ENCODE data around the gene PSMD3.
A peak's percentile ranks its signal among the peaks of the same experiment; 100 is the strongest.
"Not testable (repeated sequence)": the region's sequence is repeated elsewhere in the genome, so short reads cannot be mapped to it uniquely, and the experiment has no call there.

Gene PSMD3

DNA sequence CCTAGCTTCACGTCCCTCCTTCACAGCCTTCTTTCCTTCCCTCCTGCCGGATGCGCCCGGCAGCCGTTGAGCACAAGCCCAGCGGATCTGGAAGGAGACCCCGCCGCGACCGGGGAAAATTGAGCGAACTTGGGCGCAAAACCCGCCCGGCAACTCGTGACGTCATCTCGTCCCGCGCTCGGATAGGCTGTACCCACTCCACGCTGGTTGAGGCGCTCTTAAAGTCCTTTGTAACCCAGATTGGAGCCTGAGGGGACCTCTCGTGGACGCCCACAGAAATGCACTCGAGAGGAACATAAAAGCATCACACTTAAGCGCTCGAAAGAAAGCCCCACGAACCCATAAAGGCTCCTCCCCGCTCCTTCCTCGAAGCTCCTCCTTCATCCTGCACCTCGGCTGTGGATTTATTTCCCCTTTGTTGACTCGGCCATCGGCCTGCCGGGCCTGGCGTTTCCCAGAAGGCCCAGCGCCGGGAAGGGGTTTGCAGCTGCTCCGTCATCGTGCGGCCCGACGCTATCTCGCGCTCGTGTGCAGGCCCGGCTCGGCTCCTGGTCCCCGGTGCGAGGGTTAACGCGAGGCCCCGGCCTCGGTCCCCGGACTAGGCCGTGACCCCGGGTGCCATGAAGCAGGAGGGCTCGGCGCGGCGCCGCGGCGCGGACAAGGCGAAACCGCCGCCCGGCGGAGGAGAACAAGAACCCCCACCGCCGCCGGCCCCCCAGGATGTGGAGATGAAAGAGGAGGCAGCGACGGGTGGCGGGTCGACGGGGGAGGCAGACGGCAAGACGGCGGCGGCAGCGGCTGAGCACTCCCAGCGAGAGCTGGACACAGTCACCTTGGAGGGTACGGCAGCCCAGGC lies at the start of gene PSMD3:
Gene PSMD3 (plus strand): TSS at position 457 of the 856 bp plus-strand sequence. CDS start 164 bp downstream, at position 621.
- TF ChIP-seq POLR2A (IDR thresholded peaks at IDR 0.05; ENCODE audit: low read depth, low read length) = peak; percentile 89
- DNase-seq (ENCODE audit: insufficient read length, low spot score) (peak; percentile 91), FAIRE-seq (peak; percentile 75)

DNA sequence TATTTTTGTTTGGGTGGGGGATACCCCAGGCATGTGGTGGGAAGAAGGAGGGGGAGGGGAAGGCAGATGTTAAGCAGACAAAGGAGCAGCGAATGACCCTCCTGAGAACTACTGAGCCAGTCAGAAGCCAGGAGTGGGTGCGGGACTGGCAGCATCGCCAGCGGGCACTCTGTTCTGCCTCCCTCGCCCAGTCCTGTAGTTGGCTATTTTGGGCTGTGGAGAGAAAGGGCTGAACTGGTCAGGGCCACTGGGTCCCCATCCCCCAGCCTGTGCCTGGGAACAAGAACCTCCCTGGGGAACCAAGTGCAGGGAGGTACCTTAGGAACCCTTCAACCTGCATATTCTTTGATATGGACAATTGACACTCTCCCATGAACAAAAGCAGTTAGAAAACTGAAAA lies 46.7 kb upstream of the PSMD3 start:
- TF ChIP-seq POLR2A (IDR thresholded peaks at IDR 0.05; ENCODE audit: low read depth, low read length) = no peak
- DNase-seq (ENCODE audit: insufficient read length, low spot score) (no peak), FAIRE-seq (no peak)

DNA sequence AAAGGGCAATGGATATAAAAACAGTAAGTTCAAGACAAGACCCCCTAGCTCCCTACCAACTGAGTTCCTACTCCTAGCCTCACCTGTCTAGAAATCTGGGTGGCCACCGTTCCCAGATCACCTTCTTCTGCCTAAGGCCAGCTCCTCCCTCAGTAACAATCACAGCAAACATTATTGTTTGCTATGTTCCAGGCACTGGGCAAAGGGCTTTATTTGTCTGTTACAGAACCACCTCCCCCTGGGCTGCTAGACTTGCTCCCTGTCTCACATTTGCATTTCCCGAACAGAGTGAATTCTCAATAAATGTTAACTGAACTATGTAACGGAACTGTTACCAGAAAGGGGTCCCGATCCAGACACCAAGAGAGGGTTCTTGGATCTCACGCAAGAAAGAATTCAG lies 46.3 kb upstream of the PSMD3 start:
- FAIRE-seq = no peak
- DNase-seq (ENCODE audit: insufficient read length, low spot score) = no peak
- no peak for TF ChIP-seq POLR2A (IDR thresholded peaks at IDR 0.05; ENCODE audit: low read depth, low read length)

DNA sequence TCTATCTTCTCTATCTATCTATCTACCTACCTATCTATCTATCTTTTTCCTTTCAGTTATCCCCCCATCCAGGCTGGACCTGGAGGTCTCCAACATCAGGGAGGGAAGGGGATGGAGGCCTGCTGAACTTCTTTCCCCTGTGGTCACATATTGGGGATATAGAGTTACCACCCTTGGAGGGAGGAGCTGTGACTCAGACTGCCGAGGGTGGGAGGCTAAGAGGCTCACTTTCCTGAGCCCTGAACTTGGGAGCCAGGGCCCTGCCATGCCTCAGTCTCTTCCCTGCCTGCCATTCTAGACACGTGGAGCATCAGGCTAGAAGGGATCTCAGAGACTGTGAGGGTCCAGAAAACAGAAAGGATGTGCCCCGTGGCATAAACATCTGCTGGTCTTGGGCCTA lies 44.7 kb upstream of the PSMD3 start:
- DNase-seq (ENCODE audit: insufficient read length, low spot score) (peak; percentile 37), FAIRE-seq (no peak)
- TF ChIP-seq POLR2A (IDR thresholded peaks at IDR 0.05; ENCODE audit: low read depth, low read length) = no peak

DNA sequence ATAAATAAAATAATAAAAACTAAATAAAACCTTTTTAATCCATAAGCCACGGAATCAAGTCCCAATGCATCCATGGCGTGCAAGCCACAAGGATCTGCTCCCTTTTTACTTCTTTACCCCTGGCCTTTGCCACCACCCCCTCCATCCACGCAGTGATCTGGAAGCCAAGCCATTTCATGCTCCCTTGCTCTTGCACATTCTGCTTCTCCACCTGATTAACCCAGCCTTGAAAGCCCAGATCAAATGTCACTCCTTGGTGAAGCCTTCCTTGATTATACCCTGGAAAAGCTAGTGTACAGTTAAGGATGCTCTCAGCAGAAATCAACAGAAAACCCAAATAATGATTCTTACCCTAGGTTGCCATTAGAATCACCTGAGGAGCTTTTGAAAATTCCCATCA lies 43.2 kb upstream of the PSMD3 start:
- TF ChIP-seq POLR2A (IDR thresholded peaks at IDR 0.05; ENCODE audit: low read depth, low read length) = no peak
- no peak for FAIRE-seq

DNA sequence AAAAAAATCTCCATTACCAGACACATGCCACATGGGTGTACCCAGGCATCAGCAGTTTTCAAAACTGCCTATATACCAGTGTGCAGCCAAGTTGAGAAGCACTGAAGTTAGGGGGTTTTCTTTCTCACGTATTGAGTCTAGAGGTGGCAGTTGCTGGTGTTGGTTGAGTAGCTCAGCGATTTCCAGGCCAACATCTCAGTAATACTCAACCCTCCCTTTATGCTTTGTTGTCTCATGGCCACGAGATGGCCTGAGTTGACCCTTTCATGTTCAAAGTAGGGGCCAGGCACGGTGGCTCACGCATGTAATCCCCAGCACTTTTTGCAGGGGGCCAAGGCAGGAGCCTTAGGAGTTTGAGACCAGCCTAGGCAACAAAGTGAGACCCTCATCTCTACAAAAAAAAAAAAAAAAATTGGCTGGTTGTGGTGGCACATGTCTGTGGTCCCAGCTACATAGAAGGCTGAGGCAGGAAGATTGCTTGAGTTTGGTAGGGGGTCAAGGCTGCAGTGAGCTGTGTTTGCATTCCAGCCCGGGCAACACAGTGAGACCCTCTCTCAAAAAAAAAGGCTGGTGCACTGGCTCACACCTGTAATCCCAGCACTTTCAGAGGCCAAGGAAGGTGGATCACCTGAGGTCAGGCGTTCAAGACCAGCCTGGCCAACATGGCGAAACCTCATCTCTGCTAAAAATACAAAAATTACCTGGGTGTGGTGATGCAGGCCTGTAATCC lies 42.3 kb upstream of the PSMD3 start:
- FAIRE-seq (no peak), DNase-seq (ENCODE audit: insufficient read length, low spot score) (no peak)
- TF ChIP-seq POLR2A (IDR thresholded peaks at IDR 0.05; ENCODE audit: low read depth, low read length) = no peak

More for the DNA sequence above, 43.2 kb upstream of the PSMD3 start:
- DNase-seq (ENCODE audit: insufficient read length, low spot score) = no peak

DNA sequence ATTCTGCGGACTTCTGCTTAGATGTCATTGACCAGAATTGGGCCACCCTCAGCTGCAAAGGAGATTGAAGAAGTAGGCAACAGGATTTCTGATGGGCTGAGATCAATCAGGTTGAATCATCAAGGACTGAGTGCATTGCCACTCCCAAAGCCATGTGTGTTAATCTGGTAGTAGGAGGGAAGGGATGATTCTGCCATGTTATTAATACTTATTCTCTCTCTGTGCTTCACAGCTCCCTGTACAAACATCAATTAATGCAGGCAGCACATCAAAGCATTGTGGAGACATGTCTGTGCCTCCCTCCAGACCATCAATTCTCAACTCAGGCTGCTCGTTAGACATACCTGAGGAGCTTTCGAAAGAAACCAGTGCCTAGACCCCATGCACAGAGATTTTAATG lies 41.5 kb upstream of the PSMD3 start:
- no peak for TF ChIP-seq POLR2A (IDR thresholded peaks at IDR 0.05; ENCODE audit: low read depth, low read length)
- DNase-seq (ENCODE audit: insufficient read length, low spot score) = no peak
- no peak for FAIRE-seq

DNA sequence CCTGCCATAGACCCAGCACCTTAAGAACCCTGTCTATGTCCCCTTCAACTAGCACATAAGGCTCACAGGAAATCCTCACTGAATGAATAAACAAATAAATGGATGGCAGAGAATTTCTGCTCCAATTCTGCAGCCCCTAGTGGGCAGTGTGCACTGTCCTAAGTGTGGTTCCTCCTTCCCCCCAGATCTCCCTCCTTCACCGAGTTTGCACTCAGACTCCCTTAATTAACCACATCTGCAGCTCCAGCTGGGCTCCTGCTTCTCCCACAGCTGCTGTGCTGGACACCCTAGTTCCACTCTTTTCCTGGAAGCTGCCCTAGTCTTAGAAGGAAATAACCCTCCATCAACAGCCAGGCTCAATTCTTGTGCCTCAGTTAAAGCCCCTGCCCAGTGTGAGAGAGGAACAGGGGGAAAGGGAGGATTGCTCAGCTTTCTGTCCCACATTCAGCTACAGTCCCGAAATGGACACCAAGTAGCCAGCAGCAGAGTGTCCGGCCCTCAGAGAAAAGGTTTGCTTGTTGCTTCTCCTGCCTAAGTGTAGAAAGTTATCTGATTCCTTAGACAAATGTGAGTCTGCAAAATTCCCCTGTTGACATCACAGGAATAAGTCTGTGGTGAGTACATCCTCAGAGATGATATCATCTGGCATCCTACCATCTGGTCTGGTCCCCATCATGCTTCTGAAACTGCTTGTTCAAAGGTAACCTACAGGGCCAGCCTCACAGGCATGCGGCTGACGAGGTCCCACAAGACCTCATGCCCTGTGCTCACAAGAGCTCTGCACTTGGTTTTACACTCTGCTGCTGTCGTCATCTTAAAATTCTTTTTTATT lies 40.8 kb upstream of the PSMD3 start:
- FAIRE-seq (no peak), DNase-seq (ENCODE audit: insufficient read length, low spot score) (peak; percentile 72)
- TF ChIP-seq POLR2A (IDR thresholded peaks at IDR 0.05; ENCODE audit: low read depth, low read length) = no peak

DNA sequence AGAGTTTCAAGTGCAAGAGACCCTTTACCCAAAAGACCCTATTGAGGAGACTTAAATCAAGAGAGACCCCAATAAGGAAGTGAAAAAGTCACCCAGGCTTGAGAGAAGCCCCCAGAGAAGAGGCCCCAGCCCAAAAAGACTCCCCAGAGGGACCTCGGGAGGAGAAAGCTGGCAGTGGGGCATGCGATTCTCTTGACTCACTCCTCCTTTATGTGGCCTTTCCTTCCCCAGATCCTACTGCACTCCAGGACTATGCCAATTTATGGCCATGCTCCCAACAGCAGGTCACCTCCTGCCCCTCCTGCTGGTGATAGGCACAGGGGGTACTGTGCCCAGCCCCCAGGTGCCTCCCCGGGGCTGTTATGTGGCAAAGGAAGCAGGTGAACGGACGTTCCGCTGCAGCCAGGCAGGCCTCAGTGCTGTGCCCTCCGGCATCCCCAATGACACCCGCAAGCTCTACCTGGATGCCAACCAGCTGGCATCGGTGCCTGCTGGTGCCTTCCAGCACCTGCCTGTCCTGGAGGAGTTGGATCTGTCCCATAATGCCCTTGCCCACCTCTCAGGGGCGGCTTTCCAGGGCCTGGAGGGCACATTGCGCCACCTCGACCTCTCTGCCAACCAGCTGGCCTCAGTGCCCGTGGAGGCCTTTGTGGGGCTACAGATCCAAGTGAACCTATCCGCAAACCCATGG lies 36.8 kb upstream of the PSMD3 start:
- FAIRE-seq (no peak), DNase-seq (ENCODE audit: insufficient read length, low spot score) (no peak)
- no peak for TF ChIP-seq POLR2A (IDR thresholded peaks at IDR 0.05; ENCODE audit: low read depth, low read length)

DNA sequence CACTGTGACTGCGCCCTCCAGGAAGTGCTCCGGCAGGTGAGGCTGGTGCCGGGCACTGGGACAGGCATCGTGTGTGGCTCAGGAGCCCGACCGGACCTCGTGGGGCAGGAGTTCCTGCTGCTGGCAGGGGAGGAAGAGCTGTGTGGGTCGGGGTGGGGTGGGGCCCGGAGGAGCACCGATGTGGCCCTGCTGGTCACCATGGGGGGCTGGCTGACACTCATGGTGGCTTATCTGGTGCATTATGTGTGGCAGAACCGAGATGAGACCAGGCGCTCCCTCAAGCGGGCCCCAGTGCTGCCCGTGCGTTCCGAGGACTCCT lies 36.3 kb upstream of the PSMD3 start:
- FAIRE-seq (no peak), DNase-seq (ENCODE audit: insufficient read length, low spot score) (no peak)
- no peak for TF ChIP-seq POLR2A (IDR thresholded peaks at IDR 0.05; ENCODE audit: low read depth, low read length)

DNA sequence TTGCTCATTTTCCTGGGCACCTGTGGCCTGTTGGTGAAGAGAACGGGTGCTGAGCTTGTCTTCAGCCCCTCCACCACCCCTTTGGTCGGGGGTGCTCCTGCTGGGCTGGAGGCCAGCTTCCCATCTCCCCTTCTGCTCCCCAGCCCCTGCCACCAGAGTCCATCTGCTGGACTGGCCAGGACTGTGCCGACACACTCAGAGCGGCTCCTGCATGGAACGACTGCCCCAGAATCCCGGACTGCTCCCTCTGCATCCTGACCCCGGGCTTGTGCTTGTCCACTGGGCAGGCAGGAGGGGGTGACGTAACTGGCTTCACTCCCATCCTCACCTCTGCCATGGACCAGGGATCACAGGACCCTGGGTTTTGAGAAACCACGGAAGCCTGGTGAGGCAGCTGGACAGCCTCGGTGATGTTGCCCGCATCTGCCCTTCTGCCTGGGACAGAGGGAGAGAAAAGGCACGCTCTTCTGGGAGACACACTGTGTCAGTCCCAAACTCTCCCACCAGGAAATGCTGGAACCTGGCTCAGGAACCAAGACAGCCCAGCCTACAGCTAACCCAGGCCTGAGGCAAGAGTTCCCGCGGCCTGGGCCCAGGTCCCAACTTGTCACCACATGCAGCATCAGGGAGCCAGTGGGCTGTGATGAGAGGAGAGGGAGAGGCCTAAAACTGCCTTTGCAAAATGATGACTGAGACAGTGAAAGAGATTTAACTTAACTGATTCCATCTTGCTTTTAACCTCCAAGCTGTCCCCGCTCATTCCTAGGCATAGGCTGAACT lies 33.9 kb upstream of the PSMD3 start:
- DNase-seq (ENCODE audit: insufficient read length, low spot score) (no peak), FAIRE-seq (no peak)

DNA sequence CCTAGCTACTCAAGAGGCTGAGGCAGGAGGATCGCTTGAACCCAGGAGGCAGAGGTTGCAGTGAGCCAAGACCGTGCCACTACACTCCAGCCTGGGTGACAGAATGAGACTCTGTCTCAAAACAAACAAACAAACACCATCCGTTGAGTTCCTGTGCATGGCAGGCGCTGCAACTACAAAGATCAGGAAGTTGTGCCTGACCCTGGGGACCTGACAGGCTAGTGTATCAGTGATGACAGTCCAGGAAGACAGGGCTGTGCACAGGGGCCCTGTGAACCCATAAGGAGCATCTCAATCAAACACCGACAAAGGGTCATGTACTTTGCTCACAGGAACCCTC lies 32.1 kb upstream of the PSMD3 start:
- FAIRE-seq; DNase-seq (ENCODE audit: insufficient read length, low spot score): not testable (repeated sequence)

More for the DNA sequence above, 33.9 kb upstream of the PSMD3 start:
- TF ChIP-seq POLR2A (IDR thresholded peaks at IDR 0.05; ENCODE audit: low read depth, low read length) = no peak

DNA sequence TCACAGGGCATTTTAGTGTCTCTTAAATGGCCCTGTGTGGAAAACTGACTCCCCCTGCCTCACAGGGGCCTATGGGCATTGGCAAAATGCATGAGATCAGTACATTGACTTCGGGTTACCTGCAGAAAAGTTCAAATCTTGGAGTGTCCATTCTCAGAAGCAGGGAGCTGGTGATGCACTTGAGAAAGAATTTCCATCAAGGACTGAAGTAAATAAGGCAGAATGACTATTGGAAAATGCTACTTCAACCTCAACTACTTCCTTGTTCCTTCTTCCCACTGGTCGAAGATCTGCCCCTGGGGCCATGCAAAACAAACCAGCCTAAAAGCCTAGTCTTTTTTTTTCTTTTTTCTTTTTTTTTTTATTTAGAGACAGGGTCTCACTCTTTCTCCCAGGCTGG lies 31.6 kb upstream of the PSMD3 start:
- TF ChIP-seq POLR2A (IDR thresholded peaks at IDR 0.05; ENCODE audit: low read depth, low read length) = no peak
- DNase-seq (ENCODE audit: insufficient read length, low spot score) (no peak), FAIRE-seq (no peak)
